ENCODE data around the gene LGALS7.
A peak's percentile ranks its signal among the peaks of the same experiment; 100 is the strongest.
"Not testable (repeated sequence)": the region's sequence is repeated elsewhere in the genome, so short reads cannot be mapped to it uniquely, and the experiment has no call there.

The LGALS7 gene

GRCh38 chr19:38774181-38774950 lies 1.0 kb upstream of the LGALS7 start:
- no peak overlapping the region for H3K4me3 ChIP-seq (ENCODE audit: low read depth, low read length)
- no peak for TF ChIP-seq CTCF (IDR thresholded peaks at IDR 0.05; ENCODE audit: insufficient read depth, low read depth, low read length, missing control alignments)
- no peak for DNase-seq (ENCODE audit: low read depth)

GRCh38 chr19:38771569-38771968 lies 1.7 kb downstream of the LGALS7 start:
- H3K4me3 ChIP-seq (ENCODE audit: low read depth, low read length); DNase-seq (ENCODE audit: low read depth): not testable (repeated sequence)

- H3K4me3 ChIP-seq (ENCODE audit: low read depth, low read length); DNase-seq (ENCODE audit: low read depth): not testable (repeated sequence)
These were observed 2.4 kb downstream of the LGALS7 start for GRCh38 chr19:38770949-38771275.

GRCh38 chr19:38770228-38770948 lies 2.9 kb downstream of the LGALS7 start:
- H3K4me3 ChIP-seq (ENCODE audit: low read depth, low read length) = 0 out of 2 replicates have a peak overlapping the region, but pooled peaks have one; percentile 29
- DNase-seq (ENCODE audit: low read depth) = not testable (repeated sequence)

GRCh38 chr19:38769635-38770211 lies 3.6 kb downstream of the LGALS7 start:
- peak; percentile 89 for DNase-seq (ENCODE audit: low read depth)
- peak overlapping the region; percentile 40 for H3K4me3 ChIP-seq (ENCODE audit: low read depth, low read length)
- TF ChIP-seq CTCF (IDR thresholded peaks at IDR 0.05; ENCODE audit: insufficient read depth, low read depth, low read length, missing control alignments) = peak; percentile 66

GRCh38 chr19:38766276-38767047 lies 6.9 kb downstream of the LGALS7 start:
- TF ChIP-seq CTCF (IDR thresholded peaks at IDR 0.05; ENCODE audit: insufficient read depth, low read depth, low read length, missing control alignments) = no peak
- no peak for DNase-seq (ENCODE audit: low read depth)
- H3K4me3 ChIP-seq (ENCODE audit: low read depth, low read length) = no peak overlapping the region

GRCh38 chr19:38765214-38765613 lies 8.1 kb downstream of the LGALS7 start:
- H3K4me3 ChIP-seq (ENCODE audit: low read depth, low read length) = no peak overlapping the region
- DNase-seq (ENCODE audit: low read depth) = no peak
- TF ChIP-seq CTCF (IDR thresholded peaks at IDR 0.05; ENCODE audit: insufficient read depth, low read depth, low read length, missing control alignments) = no peak

- no peak overlapping the region for H3K4me3 ChIP-seq (ENCODE audit: low read depth, low read length)
- no peak for TF ChIP-seq CTCF (IDR thresholded peaks at IDR 0.05; ENCODE audit: insufficient read depth, low read depth, low read length, missing control alignments)
- DNase-seq (ENCODE audit: low read depth) = no peak
These were observed 9.5 kb downstream of the LGALS7 start for GRCh38 chr19:38763795-38764220.

GRCh38 chr19:38761884-38762389 lies 11.4 kb downstream of the LGALS7 start:
- not testable (repeated sequence) for H3K4me3 ChIP-seq (ENCODE audit: low read depth, low read length); DNase-seq (ENCODE audit: low read depth)

GRCh38 chr19:38760805-38761517 lies 12.4 kb downstream of the LGALS7 start:
- H3K4me3 ChIP-seq (ENCODE audit: low read depth, low read length); DNase-seq (ENCODE audit: low read depth): not testable (repeated sequence)

All from GM12865 (cell line).